Measurements from ENCODE around the gene PPP1R13B.

The PPP1R13B gene

DNA sequence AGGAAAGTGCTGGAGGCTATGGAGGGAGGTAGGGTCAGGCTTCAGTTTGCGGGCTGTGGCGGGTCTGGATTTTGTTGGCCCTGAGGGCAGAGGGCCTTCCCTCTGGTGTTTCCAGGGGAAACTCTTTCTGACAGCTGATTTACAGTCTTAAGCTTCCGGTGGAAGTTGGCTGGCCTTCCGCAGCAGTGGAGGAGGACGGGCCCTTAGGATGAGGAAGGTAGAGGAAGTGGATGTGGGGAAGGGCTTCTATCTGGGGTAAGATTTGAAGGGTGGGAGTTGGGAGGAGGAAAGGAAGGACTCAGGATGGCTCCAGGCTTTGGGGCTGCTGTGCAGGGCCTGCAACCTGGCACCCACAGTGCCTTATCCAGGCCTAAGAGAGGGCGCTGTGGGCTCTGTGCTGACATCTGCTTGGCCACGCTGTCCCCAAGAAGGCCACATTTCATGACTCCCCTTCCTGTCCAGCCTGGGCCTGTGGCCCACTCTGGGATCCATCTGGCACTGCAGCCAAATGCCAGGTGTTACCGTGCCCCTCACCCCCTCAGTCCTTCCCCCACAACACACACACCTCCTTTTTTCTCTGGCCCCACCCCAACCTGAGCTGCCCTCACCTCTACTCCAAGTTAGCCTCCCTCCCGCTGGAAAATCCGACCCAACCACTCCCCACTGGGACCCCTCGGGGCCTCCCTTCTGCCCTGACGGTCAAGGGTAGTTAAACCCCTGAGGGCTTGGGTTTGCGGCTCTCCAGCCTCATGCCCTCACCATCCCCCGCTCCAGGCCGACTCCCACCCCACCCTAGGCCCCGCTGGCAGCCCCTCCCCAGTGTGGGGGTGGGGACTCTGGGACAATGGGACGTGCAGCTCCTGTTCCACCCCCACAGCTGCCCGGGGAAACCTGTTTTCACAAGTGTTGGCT, 7.7 kb upstream of the PPP1R13B start:
- POLR2A ChIA-PET (ENCODE audit: low non-redundant PET) = no interaction called here
- peak overlapping the region; percentile 34 for H3K27ac ChIP-seq
- CTCF ChIA-PET = interaction anchor here (0.5 to 1.0 kb wide), 3 partner anchors 9 to 118 kb away, joined by 3 to 6 read pairs (median 4); no protein-coding TSS in a partner anchor
- no peak for DNase-seq (ENCODE audit: low spot score)
- TF ChIP-seq, protein P1, sequence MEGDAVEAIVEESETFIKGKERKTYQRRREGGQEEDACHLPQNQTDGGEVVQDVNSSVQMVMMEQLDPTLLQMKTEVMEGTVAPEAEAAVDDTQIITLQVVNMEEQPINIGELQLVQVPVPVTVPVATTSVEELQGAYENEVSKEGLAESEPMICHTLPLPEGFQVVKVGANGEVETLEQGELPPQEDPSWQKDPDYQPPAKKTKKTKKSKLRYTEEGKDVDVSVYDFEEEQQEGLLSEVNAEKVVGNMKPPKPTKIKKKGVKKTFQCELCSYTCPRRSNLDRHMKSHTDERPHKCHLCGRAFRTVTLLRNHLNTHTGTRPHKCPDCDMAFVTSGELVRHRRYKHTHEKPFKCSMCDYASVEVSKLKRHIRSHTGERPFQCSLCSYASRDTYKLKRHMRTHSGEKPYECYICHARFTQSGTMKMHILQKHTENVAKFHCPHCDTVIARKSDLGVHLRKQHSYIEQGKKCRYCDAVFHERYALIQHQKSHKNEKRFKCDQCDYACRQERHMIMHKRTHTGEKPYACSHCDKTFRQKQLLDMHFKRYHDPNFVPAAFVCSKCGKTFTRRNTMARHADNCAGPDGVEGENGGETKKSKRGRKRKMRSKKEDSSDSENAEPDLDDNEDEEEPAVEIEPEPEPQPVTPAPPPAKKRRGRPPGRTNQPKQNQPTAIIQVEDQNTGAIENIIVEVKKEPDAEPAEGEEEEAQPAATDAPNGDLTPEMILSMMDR (conservative IDR thresholded peaks at IDR 0.05; ENCODE audit: low read depth) = no peak

DNA sequence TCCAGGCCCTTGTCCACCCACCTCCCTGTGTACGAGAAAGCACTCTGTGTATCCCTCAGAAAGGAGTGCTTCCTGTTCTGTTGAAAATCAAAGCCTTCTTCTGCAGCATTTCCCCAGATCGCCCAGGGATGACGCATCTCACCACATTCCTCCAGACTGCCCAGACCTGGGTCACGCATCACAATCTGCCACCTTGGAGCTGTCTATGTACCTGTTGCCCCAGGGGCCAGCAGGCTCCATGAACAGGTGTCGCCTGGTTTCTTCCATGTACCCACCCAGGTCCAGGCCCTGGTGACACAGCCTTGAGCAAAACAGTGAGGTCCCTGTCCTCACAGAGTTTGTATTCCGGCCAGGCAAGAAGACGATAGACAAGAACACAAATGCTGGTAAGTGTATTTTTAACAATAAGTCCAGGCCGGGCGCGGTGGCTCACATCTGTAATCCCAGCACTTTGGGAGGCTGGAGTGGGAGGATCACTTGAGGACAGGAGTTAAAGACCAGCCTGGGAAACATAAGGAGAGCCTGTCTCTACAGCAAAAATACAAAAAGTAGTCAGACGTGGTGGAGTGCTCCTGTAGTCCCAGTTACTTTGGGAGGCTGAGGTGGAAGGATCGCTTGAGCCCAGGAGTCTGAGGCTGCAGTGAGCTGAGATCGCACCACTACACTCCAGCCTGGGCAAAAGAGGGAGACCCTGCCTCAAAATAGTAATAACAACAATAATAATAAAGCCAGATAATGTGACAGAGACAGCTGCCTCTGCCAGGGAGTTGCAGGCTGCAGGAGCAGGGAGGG, 6.8 kb upstream of the PPP1R13B start:
- TF ChIP-seq, protein P1 (conservative IDR thresholded peaks at IDR 0.05; ENCODE audit: low read depth) = no peak
- POLR2A ChIA-PET (ENCODE audit: low non-redundant PET) = interaction anchor here (0.7 kb wide), 1 partner anchor 1474 kb away, joined by 4 read pairs; no protein-coding TSS in a partner anchor
- CTCF ChIA-PET = no interaction called here
- DNase-seq (ENCODE audit: low spot score) = no peak
- H3K27ac ChIP-seq = peak overlapping the region; percentile 34

DNA sequence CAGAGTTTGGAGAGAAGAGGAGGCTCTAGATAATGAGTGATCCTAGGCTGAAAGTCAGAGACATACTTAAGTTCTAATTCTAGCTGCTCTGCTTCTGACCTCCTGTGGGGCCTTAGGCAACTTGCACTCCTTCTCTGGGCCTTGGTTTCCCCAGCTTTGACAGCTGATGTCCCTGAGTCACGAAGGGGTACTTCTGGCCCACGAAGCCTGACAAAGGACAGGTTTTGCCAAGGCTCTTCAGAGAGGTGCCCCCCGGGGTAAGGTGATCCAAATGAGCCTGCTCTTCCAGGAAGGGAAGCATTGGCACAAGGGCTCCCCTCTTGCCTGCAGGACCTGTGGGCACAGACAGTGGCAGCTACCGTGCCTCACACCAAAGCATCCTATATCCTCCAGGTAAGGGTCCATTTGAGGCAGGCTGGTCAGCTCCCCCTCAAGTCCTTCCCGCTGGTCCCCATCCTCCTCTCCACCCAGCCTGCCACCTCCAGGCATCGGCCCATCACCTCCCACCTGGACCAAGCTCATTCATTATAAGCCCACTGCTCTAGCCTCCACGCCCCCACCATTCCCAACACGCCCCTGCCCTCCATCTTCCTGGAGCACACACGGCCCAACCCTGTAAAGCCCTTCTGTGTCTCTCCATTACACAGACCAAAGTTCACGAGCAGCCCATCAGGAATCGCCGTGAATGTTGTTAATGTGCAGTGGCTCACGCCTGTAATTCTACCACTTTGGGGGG, 1.9 kb upstream of the PPP1R13B start:
- TF ChIP-seq, protein P1 (conservative IDR thresholded peaks at IDR 0.05; ENCODE audit: low read depth) = no peak
- ChIA-PET POLR2A (ENCODE audit: low non-redundant PET) (no interaction called here), CTCF (no interaction called here)
- H3K27ac ChIP-seq = peak overlapping the region; percentile 88
- DNase-seq (ENCODE audit: low spot score) = no peak

DNA sequence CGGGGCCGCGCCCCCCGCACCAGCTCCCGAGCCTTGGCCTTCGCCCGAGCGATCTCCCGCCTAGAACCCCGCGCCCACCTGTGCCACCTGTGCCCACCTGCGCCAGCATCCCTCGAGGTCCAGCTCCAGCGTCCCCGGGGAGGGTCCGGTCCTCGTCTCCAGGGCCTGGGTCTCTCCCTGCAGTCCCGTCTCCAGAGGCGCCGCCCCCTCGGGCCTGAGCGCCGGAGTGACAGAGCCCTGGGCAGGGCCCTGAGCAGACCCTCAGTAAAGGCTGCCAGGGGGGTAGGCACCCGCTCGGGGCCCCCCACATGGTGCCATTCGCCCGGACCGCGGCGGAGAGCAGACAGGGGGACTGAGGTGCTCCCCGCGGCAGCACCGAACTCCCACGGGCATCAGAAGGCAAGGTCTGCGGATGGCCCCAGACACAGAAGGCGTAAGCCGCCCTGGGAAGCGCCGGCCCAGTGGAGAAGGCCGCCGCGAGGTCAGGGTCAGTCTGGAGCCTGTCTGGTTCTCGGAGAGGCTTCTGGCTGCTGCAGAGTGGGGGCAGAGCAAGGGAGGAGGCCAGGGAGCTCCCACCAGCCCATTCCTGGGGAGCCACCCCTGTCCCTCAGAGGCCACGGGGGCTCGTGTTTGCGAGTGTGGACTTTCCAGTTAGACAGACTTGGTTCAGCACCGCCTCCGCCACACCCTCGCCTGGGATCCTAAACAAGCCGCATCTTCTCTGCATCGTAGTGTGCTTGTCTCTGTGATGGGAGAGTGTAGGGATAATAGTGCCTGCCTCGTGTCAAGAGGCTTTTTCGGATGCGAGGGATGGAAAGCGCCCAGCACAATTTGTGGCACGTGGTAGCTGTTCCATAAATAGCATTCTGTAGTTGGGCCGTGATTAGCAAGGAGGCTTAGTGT, 1.1 kb upstream of the PPP1R13B start:
- POLR2A ChIA-PET (ENCODE audit: low non-redundant PET) = no interaction called here
- CTCF ChIA-PET = no interaction called here
- H3K27ac ChIP-seq = peak overlapping the region; percentile 88
- DNase-seq (ENCODE audit: low spot score) = no peak
- TF ChIP-seq, protein P1 (conservative IDR thresholded peaks at IDR 0.05; ENCODE audit: low read depth) = no peak

DNA sequence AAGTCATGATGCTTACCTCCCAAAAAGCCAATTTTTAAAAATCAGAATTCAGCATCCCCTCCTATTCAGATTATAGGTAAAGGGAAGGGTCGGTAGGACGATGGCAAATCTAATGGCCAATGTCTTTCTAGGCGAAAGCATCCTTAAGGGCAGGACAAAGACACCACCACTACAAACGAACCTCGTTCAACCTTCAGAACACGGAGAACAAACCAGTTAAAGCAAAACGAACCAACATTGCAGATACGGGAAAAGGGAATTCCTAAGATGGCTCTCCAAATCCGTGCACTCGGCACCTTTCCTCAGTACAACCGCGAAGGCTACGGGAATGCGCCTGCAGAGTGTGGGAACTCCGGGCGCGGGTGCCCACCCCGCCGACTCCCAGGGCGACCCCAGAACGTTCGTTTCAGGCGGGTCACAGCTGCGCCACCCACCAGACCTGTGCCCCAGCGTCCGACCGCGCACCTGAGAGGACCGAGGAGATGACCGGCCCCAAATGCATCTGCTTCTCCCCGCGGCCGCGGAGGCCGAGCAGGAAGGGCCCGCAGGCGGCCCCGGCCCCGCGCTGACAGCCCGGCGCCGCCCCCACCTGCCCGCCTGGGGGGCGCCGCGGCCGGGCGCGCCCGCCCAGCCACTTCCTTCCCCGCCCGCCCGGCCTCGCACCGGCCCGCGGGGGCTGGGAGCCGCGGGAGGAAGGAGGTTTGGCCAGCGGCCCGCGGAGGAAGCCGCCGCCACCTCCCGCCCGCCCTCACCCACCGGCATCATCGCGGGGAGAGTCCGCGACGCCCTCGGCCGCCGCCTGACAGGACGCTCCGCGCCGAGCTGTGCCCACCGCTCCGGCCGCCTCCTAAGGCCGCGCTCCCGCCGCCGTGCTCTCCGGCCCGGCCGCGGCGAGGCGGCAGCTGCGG, 578 bp downstream of the PPP1R13B start:
- TF ChIP-seq, protein P1 (conservative IDR thresholded peaks at IDR 0.05; ENCODE audit: low read depth) = no peak
- CTCF ChIA-PET = no interaction called here
- H3K27ac ChIP-seq = peak overlapping the region; percentile 88
- peak; percentile 47 for DNase-seq (ENCODE audit: low spot score)
- POLR2A ChIA-PET (ENCODE audit: low non-redundant PET) = no interaction called here
